ENCODE measurements around the gene ZNF749. TPM values are rescaled to one million over a fixed set of nuclear protein-coding genes. Genes with fewer than 3 reads are reported as not detected.

ZNF749 gene
- polyA plus RNA-seq, 1 donor from 2014 or later = 24.2 TPM

DNA sequence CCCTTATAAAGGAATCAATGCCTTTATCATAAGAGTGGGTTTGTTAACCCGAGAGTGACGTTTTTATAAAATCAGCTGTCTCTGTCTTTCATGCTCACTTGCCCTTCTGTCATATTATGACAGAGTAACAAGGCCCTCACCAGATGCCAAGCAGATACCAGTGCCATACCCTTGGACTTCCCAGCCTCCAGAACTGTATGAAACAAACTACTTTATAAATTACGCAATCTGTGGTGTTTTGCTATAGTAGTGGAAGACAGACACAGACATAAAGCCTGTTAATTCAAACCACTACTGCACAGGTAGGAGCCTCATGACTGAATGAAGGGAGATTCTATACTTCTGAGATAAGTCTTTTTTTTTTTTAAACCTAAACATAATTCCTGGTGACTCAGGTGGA is 17.2 kb downstream of the ZNF749 start:
- peaks cover 6% of the 10 kb centered on the region for H3K36me3 ChIP-seq (ENCODE audit: insufficient read depth, low read length)
- no peak overlapping the region for H3K27ac ChIP-seq (ENCODE audit: low read length)
- no peak overlapping the region for H3K9ac ChIP-seq (ENCODE audit: low read length)
- H3K4me2 ChIP-seq (ENCODE audit: low read length) = no peak overlapping the region
- TF ChIP-seq EP300 (conservative IDR thresholded peaks at IDR 0.05; ENCODE audit: poor library complexity, severe bottlenecking) (no peak), SMC3 (conservative IDR thresholded peaks at IDR 0.05; ENCODE audit: poor library complexity) (no peak), EZH2 (IDR thresholded peaks at IDR 0.05; ENCODE audit: borderline replicate concordance, insufficient read depth, low read length, poor library complexity, severe bottlenecking) (no peak), MXI1 (conservative IDR thresholded peaks at IDR 0.05; ENCODE audit: poor library complexity, severe bottlenecking) (no peak), TAF1 (IDR thresholded peaks at IDR 0.05; ENCODE audit: low read depth) (no peak), RAD21 (conservative IDR thresholded peaks at IDR 0.05) (no peak)
- TF ChIP-seq, protein P1, sequence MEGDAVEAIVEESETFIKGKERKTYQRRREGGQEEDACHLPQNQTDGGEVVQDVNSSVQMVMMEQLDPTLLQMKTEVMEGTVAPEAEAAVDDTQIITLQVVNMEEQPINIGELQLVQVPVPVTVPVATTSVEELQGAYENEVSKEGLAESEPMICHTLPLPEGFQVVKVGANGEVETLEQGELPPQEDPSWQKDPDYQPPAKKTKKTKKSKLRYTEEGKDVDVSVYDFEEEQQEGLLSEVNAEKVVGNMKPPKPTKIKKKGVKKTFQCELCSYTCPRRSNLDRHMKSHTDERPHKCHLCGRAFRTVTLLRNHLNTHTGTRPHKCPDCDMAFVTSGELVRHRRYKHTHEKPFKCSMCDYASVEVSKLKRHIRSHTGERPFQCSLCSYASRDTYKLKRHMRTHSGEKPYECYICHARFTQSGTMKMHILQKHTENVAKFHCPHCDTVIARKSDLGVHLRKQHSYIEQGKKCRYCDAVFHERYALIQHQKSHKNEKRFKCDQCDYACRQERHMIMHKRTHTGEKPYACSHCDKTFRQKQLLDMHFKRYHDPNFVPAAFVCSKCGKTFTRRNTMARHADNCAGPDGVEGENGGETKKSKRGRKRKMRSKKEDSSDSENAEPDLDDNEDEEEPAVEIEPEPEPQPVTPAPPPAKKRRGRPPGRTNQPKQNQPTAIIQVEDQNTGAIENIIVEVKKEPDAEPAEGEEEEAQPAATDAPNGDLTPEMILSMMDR (IDR thresholded peaks at IDR 0.05; ENCODE audit: poor library complexity, severe bottlenecking) = no peak
- H3K4me3 ChIP-seq (ENCODE audit: low read length) = no peak overlapping the region
- no peaks in the 10 kb centered on the region for H3K79me2 ChIP-seq (replicated peaks; ENCODE audit: insufficient read depth, low read length)
- peaks cover 4% of the 10 kb centered on the region for H3K9me3 ChIP-seq (ENCODE audit: low read length)
- H3F3A ChIP-seq (ENCODE audit: insufficient read depth, low read length, poor library complexity, severe bottlenecking) = no peaks in the 10 kb centered on the region
- no peak overlapping the region for H2AFZ ChIP-seq (ENCODE audit: low read depth, low read length)
- H3K27me3 ChIP-seq (ENCODE audit: insufficient read depth, low read depth, low read length) = no peaks in the 10 kb centered on the region
- no peaks in the 10 kb centered on the region for H3K9me2 ChIP-seq (ENCODE audit: insufficient read depth, low read length)
- no peaks in the 10 kb centered on the region for H4K20me1 ChIP-seq (ENCODE audit: insufficient read depth)

DNA sequence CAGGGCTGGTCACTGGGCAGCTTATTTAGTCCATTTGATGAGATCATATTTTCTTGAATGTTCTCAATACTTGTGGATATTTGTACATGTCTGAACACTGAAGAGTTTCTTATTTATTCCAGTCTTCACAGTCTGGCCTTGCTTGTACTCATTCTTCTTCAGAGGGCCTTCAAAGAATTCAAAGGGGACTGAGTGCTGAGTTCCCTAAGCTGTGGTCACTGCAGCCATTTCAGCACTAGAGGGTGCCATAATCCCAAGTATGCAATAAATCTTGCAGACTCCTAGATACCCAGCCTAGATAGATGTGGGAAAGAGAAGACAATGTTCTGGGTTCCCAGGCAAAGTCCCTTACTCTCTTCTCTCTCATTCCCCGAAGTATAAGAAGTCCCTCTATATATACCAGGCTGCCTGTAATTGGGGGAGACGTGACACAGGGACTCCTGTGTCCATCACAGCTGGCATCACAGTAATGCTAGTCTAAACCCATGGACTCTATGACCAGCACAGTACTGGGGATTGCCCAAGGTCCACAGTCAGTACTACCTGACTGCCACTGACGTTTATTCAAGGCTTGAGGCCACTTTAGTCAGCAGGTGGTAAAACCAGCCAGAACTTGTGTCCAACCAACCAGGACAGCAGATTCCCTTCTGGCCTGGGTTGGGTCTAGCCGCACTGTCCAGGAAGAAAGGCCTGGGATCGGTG is 30.7 kb downstream of the ZNF749 start:
- Histone ChIP-seq H3K36me3 (ENCODE audit: insufficient read depth, low read length) (peaks cover 22% of the 10 kb centered on the region), H3K9me3 (ENCODE audit: low read length) (peaks cover 21% of the 10 kb centered on the region), H4K20me1 (ENCODE audit: insufficient read depth) (no peaks in the 10 kb centered on the region), H3K27ac (ENCODE audit: low read length) (no peak overlapping the region), H3K4me2 (ENCODE audit: low read length) (no peak overlapping the region), H2AFZ (ENCODE audit: low read depth, low read length) (no peak overlapping the region), H3K4me3 (ENCODE audit: low read length) (no peak overlapping the region), H3K9ac (ENCODE audit: low read length) (no peak overlapping the region), H3K9me2 (ENCODE audit: insufficient read depth, low read length) (no peaks in the 10 kb centered on the region), H3K27me3 (ENCODE audit: insufficient read depth, low read depth, low read length) (no peaks in the 10 kb centered on the region), H3K79me2 (replicated peaks; ENCODE audit: insufficient read depth, low read length) (peaks cover 15% of the 10 kb centered on the region), H3F3A (ENCODE audit: insufficient read depth, low read length, poor library complexity, severe bottlenecking) (no peaks in the 10 kb centered on the region)
- TF ChIP-seq, protein P2, sequence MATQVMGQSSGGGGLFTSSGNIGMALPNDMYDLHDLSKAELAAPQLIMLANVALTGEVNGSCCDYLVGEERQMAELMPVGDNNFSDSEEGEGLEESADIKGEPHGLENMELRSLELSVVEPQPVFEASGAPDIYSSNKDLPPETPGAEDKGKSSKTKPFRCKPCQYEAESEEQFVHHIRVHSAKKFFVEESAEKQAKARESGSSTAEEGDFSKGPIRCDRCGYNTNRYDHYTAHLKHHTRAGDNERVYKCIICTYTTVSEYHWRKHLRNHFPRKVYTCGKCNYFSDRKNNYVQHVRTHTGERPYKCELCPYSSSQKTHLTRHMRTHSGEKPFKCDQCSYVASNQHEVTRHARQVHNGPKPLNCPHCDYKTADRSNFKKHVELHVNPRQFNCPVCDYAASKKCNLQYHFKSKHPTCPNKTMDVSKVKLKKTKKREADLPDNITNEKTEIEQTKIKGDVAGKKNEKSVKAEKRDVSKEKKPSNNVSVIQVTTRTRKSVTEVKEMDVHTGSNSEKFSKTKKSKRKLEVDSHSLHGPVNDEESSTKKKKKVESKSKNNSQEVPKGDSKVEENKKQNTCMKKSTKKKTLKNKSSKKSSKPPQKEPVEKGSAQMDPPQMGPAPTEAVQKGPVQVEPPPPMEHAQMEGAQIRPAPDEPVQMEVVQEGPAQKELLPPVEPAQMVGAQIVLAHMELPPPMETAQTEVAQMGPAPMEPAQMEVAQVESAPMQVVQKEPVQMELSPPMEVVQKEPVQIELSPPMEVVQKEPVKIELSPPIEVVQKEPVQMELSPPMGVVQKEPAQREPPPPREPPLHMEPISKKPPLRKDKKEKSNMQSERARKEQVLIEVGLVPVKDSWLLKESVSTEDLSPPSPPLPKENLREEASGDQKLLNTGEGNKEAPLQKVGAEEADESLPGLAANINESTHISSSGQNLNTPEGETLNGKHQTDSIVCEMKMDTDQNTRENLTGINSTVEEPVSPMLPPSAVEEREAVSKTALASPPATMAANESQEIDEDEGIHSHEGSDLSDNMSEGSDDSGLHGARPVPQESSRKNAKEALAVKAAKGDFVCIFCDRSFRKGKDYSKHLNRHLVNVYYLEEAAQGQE (IDR thresholded peaks at IDR 0.05; ENCODE audit: borderline replicate concordance) = no peak
- TF ChIP-seq EP300 (conservative IDR thresholded peaks at IDR 0.05; ENCODE audit: poor library complexity, severe bottlenecking) = no peak
- TF ChIP-seq, protein P1 (IDR thresholded peaks at IDR 0.05; ENCODE audit: poor library complexity, severe bottlenecking) = peak; percentile 12
